IMR-90 (cell line): ENCODE data around the gene SESN1. TPM values are rescaled to one million over a fixed set of nuclear protein-coding genes. Genes with fewer than 3 reads are reported as not detected.

ENCODE experiments used
- ATAC-seq: fragments of 200-7000 bp; cut with Tn5 transposase; 2 replicates; pipeline ENCODE4 v1.9.1; 2020; ENCODE audit warnings: low read depth, mild to moderate bottlenecking, moderate library complexity
- BruUV-seq: library from RNA; stranded (reverse); fragments of 400-500 nt; replicated peaks from 2 replicates; lab custom pipeline; 2021; lab: Mats Ljungman, UMichigan
- CTCF ChIA-PET: fragments of 300-600 bp; formaldehyde crosslinking; extraction: SDS; loops from one replicate; lab custom pipeline; 2021; ENCODE audit warnings: antibody characterized with exemption; lab: Yijun Ruan, JAX
- POLR2A ChIA-PET: fragments of 300-600 bp; sonication (Branson Sonifier 250); formaldehyde crosslinking; loops from one replicate; lab custom pipeline; 2022; ENCODE audit warnings: antibody characterized with exemption; ENCODE audit not compliant: unreplicated experiment; lab: Charles Lee
- DNase-seq: peaks from one replicate; pipeline ENCODE4 v3.0.0; 2013
- H2AFZ ChIP-seq: replicated peaks from 2 replicates; pipeline ENCODE3; 2013; ENCODE audit warnings: low read length, mild to moderate bottlenecking; ENCODE audit not compliant: poor library complexity
- H2AK5ac ChIP-seq: 2 replicates; pipeline ENCODE4 v1.6.1; 2013; ENCODE audit warnings: low read depth, low read length, inconsistent platforms
- H2AK9ac ChIP-seq: replicated peaks from 2 replicates; pipeline ENCODE3; 2013; ENCODE audit warnings: mild to moderate bottlenecking, low read depth, low read length, moderate library complexity; ENCODE audit not compliant: poor library complexity
- H2BK120ac ChIP-seq: 2 replicates; pipeline ENCODE4 v1.6.1; 2013; ENCODE audit warnings: low read depth, low read length, inconsistent platforms
- H2BK15ac ChIP-seq: 3 replicates; pipeline ENCODE4 v1.6.1; 2013; ENCODE audit warnings: low read depth, low read length, inconsistent platforms
- H2BK20ac ChIP-seq: 2 replicates; pipeline ENCODE4 v1.6.1; 2013; ENCODE audit warnings: low read depth, mild to moderate bottlenecking, inconsistent platforms, low read length, moderate library complexity
- H2BK5ac ChIP-seq: 2 replicates; pipeline ENCODE4 v1.6.1; 2013; ENCODE audit warnings: mild to moderate bottlenecking, low read depth, low read length, inconsistent platforms; ENCODE audit not compliant: poor library complexity, severe bottlenecking
- H3K14ac ChIP-seq: replicated peaks from 2 replicates; pipeline ENCODE4 v1.6.1; 2013; ENCODE audit warnings: low read depth, low read length, inconsistent platforms
- H3K18ac ChIP-seq: 2 replicates; pipeline ENCODE4 v1.6.1; 2013; ENCODE audit warnings: low read depth, low read length, control low read depth
- H3K23ac ChIP-seq: 2 replicates; pipeline ENCODE4 v1.6.1; 2013; ENCODE audit warnings: low read depth, low read length, inconsistent platforms
- H3K27ac ChIP-seq: 2 replicates; pipeline ENCODE4 v1.5.1; 2013; ENCODE audit warnings: mild to moderate bottlenecking, control low read depth, low read length; ENCODE audit not compliant: insufficient read depth
- H3K27me3 ChIP-seq: 2 replicates; pipeline ENCODE4 v1.6.1; 2013; ENCODE audit warnings: low read length; ENCODE audit not compliant: control insufficient read depth, insufficient read depth
- H3K36me3 ChIP-seq: 2 replicates; pipeline ENCODE4 v1.6.1; 2013; ENCODE audit warnings: low read length, mixed read lengths; ENCODE audit not compliant: control insufficient read depth, insufficient read depth
- H3K4ac ChIP-seq: 2 replicates; pipeline ENCODE4 v1.6.1; 2013; ENCODE audit warnings: low read depth, low read length, inconsistent platforms
- H3K4me1 ChIP-seq: 2 replicates; pipeline ENCODE4 v1.6.1; 2013; ENCODE audit warnings: low read length, mixed read lengths; ENCODE audit not compliant: control insufficient read depth, insufficient read depth
- H3K4me2 ChIP-seq: 2 replicates; pipeline ENCODE4 v1.6.1; 2013; ENCODE audit warnings: low read depth, mild to moderate bottlenecking, control low read depth, low read length, moderate library complexity
- H3K4me3 ChIP-seq: 2 replicates; pipeline ENCODE4 v1.5.1; 2013; ENCODE audit warnings: low read depth, mild to moderate bottlenecking, control low read depth, low read length, moderate library complexity; ENCODE audit not compliant: insufficient read depth
- H3K56ac ChIP-seq: 2 replicates; pipeline ENCODE4 v1.6.1; 2013; ENCODE audit warnings: low read length, inconsistent platforms; ENCODE audit not compliant: insufficient read depth; ENCODE audit errors: extremely low read depth
- H3K79me1 ChIP-seq, 2 experiments: 2 replicates each; pipeline ENCODE4 v1.6.1; 2013; ENCODE audit warnings: low read length in 2 of 2, inconsistent platforms in 1 of 2, low read depth in 1 of 2
- H3K9ac ChIP-seq: 2 replicates; pipeline ENCODE4 v1.6.1; 2013; ENCODE audit warnings: low read depth, low read length, control low read depth
- H3K9me1 ChIP-seq: 2 replicates; pipeline ENCODE4 v1.6.1; 2013; ENCODE audit warnings: low read length, inconsistent platforms; ENCODE audit not compliant: insufficient read depth
- H3K9me3 ChIP-seq: 2 replicates; pipeline ENCODE4 v1.6.1; 2013; ENCODE audit warnings: low read length; ENCODE audit not compliant: control insufficient read depth, insufficient read depth
- H4K20me1 ChIP-seq: 2 replicates; pipeline ENCODE4 v1.6.1; 2013; ENCODE audit warnings: low read length, inconsistent platforms; ENCODE audit not compliant: insufficient read depth
- H4K5ac ChIP-seq: 2 replicates; pipeline ENCODE4 v1.6.1; 2013; ENCODE audit warnings: mild to moderate bottlenecking, low read depth, low read length, control low read depth
- H4K8ac ChIP-seq, 2 experiments: 2 replicates each; pipeline ENCODE4 v1.6.1; 2013; ENCODE audit warnings: low read depth in 2 of 2, low read length in 2 of 2, control low read depth in 1 of 2, inconsistent platforms in 1 of 2
- H4K91ac ChIP-seq: 2 replicates; pipeline ENCODE4 v1.6.1; 2013; ENCODE audit warnings: low read depth, low read length, inconsistent platforms; ENCODE audit not compliant: insufficient read depth
- BHLHE40 ChIP-seq: fragments of 150-350 bp; IDR thresholded peaks from 2 replicates; pipeline ENCODE4 v1.6.1; 2016; ENCODE audit warnings: mild to moderate bottlenecking, low read depth, low read length
- CEBPB ChIP-seq: IDR thresholded peaks from 2 replicates; pipeline ENCODE4 v1.6.1; 2012; ENCODE audit warnings: low read depth, low read length, improper control_type of control experiment
- CHD1 ChIP-seq: IDR thresholded peaks from 2 replicates; pipeline ENCODE4 v1.6.1; 2012; ENCODE audit warnings: low read depth, low read length, improper control_type of control experiment
- FOS ChIP-seq: fragments of 150-350 bp; IDR thresholded peaks from 2 replicates; pipeline ENCODE4 v1.6.1; 2016; ENCODE audit warnings: low read depth, low read length
- MAFK ChIP-seq: IDR thresholded peaks from 2 replicates; pipeline ENCODE4 v1.6.1; 2012; ENCODE audit warnings: low read depth, low read length, improper control_type of control experiment
- MAZ ChIP-seq: IDR thresholded peaks from 2 replicates; pipeline ENCODE4 v1.6.1; 2012; ENCODE audit warnings: low read depth, mild to moderate bottlenecking, low read length, improper control_type of control experiment, moderate library complexity, borderline replicate concordance
- MXI1 ChIP-seq: IDR thresholded peaks from 2 replicates; pipeline ENCODE4 v1.6.1; 2012; ENCODE audit warnings: low read depth, mild to moderate bottlenecking, low read length, moderate library complexity, borderline replicate concordance
- NFE2L2 ChIP-seq: fragments of 150-350 bp; IDR thresholded peaks from 2 replicates; pipeline ENCODE4 v1.6.1; 2016; ENCODE audit warnings: low read depth, mild to moderate bottlenecking, low read length
- POLR2A ChIP-seq: IDR thresholded peaks from 2 replicates; pipeline ENCODE4 v1.6.1; 2012; ENCODE audit warnings: mild to moderate bottlenecking, low read depth, low read length
- RCOR1 ChIP-seq: IDR thresholded peaks from 2 replicates; pipeline ENCODE4 v1.6.1; 2012; ENCODE audit warnings: mild to moderate bottlenecking, low read length, improper control_type of control experiment; ENCODE audit not compliant: insufficient replicate concordance
- RFX5 ChIP-seq: IDR thresholded peaks from 2 replicates; pipeline ENCODE4 v1.8.0; 2012; ENCODE audit warnings: low read depth, mild to moderate bottlenecking, low read length, moderate library complexity
- SMC3 ChIP-seq: fragments of 150-350 bp; IDR thresholded peaks from 2 replicates; pipeline ENCODE4 v1.6.1; 2016; ENCODE audit warnings: low read depth, mild to moderate bottlenecking, antibody characterized with exemption, low read length, moderate library complexity
- WGBS, 2 experiments: methylation state at CpG; one replicate each; pipeline versions ENCODE4 v1.1.5 to v1.1.7; 2013; ENCODE audit warnings: missing lambda C conversion rate in 2 of 2; ENCODE audit not compliant: insufficient read length in 1 of 2; ENCODE audit errors: extremely low coverage in 2 of 2; 5-methylcytosine and 5-hydroxymethylcytosine counted together
- dilution Hi-C: fragments of 300-500 bp; cut with HindIII; formaldehyde crosslinking; loops from one replicate; pipeline ENCODE4 v1.14.3; 2018; ENCODE audit warnings: low sequenced_read_pairs; ENCODE audit not compliant: unreplicated experiment
- in situ Hi-C: fragments of 300-500 bp; cut with MboI; formaldehyde crosslinking; loops from 3 replicates; pipeline ENCODE4 v1.14.3; 2019; ENCODE audit warnings: low sequenced_read_pairs, inconsistent platforms, mixed read lengths
- intact Hi-C: fragments of 100-400 bp; cut with micrococcal nuclease; formaldehyde crosslinking; loops from 2 replicates; pipeline ENCODE4 v1.10.0; 2022
- polyA plus RNA-seq, 3 experiments: library from polyadenylated mRNA; depleted of rRNA; stranded (reverse); fragments of >200 nt; gene quantifications; 2 replicates each; pipeline ENCODE4 v1.2.3, GENCODE V29; 2012; ENCODE audit warnings: low replicate concordance in 1 of 3
- total RNA-seq: library from RNA; depleted of rRNA; stranded (reverse); fragments of >200 nt; gene quantifications from 2 replicates; pipeline ENCODE4 v1.2.3, GENCODE V29; 2012
- TF ChIP-seq, protein P1 (sequence below): fragments of 150-350 bp; IDR thresholded peaks from 2 replicates; pipeline ENCODE4 v1.6.1; 2017; ENCODE audit warnings: mild to moderate bottlenecking, antibody characterized with exemption, low read length, low read depth
- TF ChIP-seq, protein P2 (sequence below): conservative IDR thresholded peaks from 2 replicates; pipeline ENCODE4 v1.5.1; 2012; ENCODE audit warnings: mild to moderate bottlenecking, low read depth, low read length, improper control_type of control experiment
- TF ChIP-seq, protein P3 (sequence below): fragments of 150-350 bp; IDR thresholded peaks from 2 replicates; pipeline ENCODE4 v1.6.1; 2016; ENCODE audit warnings: low read depth, mild to moderate bottlenecking, low read length, moderate library complexity, borderline replicate concordance

SESN1 gene
- total and polyA plus RNA-seq, 2 of the 4 experiments (the other 2 are of a cell fraction) = 9.7 to 16.7 TPM

DNA sequence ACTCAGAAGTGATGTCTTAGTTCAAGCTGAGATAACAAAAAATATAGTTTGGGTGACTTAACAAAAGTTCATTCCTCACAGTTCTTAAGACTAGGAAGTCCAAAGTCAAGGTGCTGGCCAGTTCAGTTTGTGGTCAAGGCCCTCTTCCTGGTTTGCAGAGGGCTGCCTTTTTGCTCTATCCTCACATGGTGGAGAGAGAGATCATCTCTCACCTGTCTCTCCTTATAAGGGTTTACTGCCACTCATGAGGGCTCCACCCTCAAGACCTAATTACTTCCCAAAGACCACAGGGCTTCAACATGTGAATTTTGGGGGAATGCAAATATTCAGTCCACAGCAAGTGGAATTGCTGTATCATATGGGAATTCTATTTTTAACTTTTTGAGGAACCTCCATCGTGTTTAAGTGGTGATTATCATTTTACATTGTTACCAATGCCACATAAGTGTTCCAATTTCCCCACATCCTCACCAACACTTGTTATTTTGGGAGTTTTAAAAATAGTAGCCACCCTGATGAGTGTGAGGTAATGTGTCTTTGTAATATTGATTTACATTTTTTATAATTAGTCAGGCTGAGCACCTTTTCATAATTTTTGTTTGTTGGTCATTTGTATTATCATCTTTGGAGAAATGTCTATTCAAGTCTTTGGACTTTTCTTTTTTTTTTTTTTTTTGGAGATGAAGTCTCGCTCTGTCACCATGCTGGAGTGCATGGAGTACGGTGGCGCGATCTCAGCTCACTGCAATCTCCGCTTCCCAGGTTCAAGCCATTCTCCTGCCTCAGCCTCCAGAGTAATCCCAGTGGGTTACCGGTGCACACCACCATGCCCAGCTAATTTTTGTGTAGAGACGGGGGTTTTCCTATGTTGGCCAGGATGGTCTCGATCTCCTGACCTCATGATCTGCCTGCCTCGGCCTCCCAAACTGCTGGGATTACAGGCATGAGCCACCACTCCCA lies 112.2 kb downstream of the SESN1 start:
- no TSS peak for BruUV-seq
- H3K79me1 ChIP-seq = no peaks in the 10 kb centered on the region
- TF ChIP-seq FOS = no peak
- no peak for TF ChIP-seq CHD1
- TF ChIP-seq NFE2L2 = no peak
- TF ChIP-seq MXI1 = no peak
- TF ChIP-seq MAZ = no peak
- TF ChIP-seq MAFK = no peak
- TF ChIP-seq, protein P1, sequence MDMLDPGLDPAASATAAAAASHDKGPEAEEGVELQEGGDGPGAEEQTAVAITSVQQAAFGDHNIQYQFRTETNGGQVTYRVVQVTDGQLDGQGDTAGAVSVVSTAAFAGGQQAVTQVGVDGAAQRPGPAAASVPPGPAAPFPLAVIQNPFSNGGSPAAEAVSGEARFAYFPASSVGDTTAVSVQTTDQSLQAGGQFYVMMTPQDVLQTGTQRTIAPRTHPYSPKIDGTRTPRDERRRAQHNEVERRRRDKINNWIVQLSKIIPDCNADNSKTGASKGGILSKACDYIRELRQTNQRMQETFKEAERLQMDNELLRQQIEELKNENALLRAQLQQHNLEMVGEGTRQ = no peak
- TF ChIP-seq CEBPB = no peak
- TF ChIP-seq POLR2A = no peak
- TF ChIP-seq, protein P2, sequence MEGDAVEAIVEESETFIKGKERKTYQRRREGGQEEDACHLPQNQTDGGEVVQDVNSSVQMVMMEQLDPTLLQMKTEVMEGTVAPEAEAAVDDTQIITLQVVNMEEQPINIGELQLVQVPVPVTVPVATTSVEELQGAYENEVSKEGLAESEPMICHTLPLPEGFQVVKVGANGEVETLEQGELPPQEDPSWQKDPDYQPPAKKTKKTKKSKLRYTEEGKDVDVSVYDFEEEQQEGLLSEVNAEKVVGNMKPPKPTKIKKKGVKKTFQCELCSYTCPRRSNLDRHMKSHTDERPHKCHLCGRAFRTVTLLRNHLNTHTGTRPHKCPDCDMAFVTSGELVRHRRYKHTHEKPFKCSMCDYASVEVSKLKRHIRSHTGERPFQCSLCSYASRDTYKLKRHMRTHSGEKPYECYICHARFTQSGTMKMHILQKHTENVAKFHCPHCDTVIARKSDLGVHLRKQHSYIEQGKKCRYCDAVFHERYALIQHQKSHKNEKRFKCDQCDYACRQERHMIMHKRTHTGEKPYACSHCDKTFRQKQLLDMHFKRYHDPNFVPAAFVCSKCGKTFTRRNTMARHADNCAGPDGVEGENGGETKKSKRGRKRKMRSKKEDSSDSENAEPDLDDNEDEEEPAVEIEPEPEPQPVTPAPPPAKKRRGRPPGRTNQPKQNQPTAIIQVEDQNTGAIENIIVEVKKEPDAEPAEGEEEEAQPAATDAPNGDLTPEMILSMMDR = no peak
- no peak for TF ChIP-seq BHLHE40
- no peak for TF ChIP-seq SMC3
- TF ChIP-seq RFX5 = no peak
- TF ChIP-seq RCOR1 = no peak
- TF ChIP-seq, protein P3, sequence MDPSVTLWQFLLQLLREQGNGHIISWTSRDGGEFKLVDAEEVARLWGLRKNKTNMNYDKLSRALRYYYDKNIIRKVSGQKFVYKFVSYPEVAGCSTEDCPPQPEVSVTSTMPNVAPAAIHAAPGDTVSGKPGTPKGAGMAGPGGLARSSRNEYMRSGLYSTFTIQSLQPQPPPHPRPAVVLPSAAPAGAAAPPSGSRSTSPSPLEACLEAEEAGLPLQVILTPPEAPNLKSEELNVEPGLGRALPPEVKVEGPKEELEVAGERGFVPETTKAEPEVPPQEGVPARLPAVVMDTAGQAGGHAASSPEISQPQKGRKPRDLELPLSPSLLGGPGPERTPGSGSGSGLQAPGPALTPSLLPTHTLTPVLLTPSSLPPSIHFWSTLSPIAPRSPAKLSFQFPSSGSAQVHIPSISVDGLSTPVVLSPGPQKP = no peak

More for the DNA sequence above, 112.2 kb downstream of the SESN1 start:
- H2BK120ac ChIP-seq = no peak overlapping the region
- no peak overlapping the region for H2BK5ac ChIP-seq
- H2BK20ac ChIP-seq = no peak overlapping the region
- no peak overlapping the region for H2BK15ac ChIP-seq
- no peak overlapping the region for H4K5ac ChIP-seq
- no peaks in the 10 kb centered on the region for H3K27me3 ChIP-seq
- 0 out of 2 replicates have a peak, but pooled peaks cover 2% of the 10 kb centered on the region for H3K36me3 ChIP-seq
- no peaks in the 10 kb centered on the region for H4K20me1 ChIP-seq
- POLR2A ChIA-PET = no interaction called here
- intact Hi-C loops (no loop called here), in situ Hi-C loops (no loop called here), dilution Hi-C loops (no loop called here)
- H4K91ac ChIP-seq = no peak overlapping the region
- no peak overlapping the region for H3K9ac ChIP-seq
- no peak for DNase-seq
- H3K56ac ChIP-seq = no peak overlapping the region
- H3K4me1 ChIP-seq = no peaks in the 10 kb centered on the region
- no peak overlapping the region for H3K4me3 ChIP-seq
- no peak overlapping the region for H3K4me2 ChIP-seq
- no peak for ATAC-seq
- no peak overlapping the region for H4K8ac ChIP-seq
- no peak overlapping the region for H3K14ac ChIP-seq
- H3K23ac ChIP-seq = no peak overlapping the region
- no peak overlapping the region for H3K27ac ChIP-seq
- H2AK5ac ChIP-seq = no peak overlapping the region
- WGBS, 2 experiments = no CpG with 5 or more reads among the region's 10 CpGs
- H3K9me1 ChIP-seq = no peaks in the 10 kb centered on the region
- H3K4ac ChIP-seq = no peak overlapping the region
- CTCF ChIA-PET = no interaction called here
- H3K9me3 ChIP-seq = no peaks in the 10 kb centered on the region
- H2AK9ac ChIP-seq = no peak overlapping the region
- H2AFZ ChIP-seq = no peak overlapping the region
- H3K18ac ChIP-seq = no peak overlapping the region
